IMR-90 (cell line): ENCODE measurements around the gene KRTAP10-10. TPM values are rescaled to one million over a fixed set of nuclear protein-coding genes. Genes with fewer than 3 reads are reported as not detected.

Experiments used
- ATAC-seq: fragments of 200-7000 bp; cut with Tn5 transposase; 2 replicates; pipeline ENCODE4 v1.9.1; 2020; ENCODE audit warnings: low read depth, mild to moderate bottlenecking, moderate library complexity
- BruUV-seq: library from RNA; stranded (reverse); fragments of 400-500 nt; replicated peaks from 2 replicates; lab custom pipeline; 2021; lab: Mats Ljungman, UMichigan
- CTCF ChIA-PET: fragments of 300-600 bp; formaldehyde crosslinking; extraction: SDS; loops from one replicate; lab custom pipeline; 2021; ENCODE audit warnings: antibody characterized with exemption; lab: Yijun Ruan, JAX
- POLR2A ChIA-PET: fragments of 300-600 bp; sonication (Branson Sonifier 250); formaldehyde crosslinking; loops from one replicate; lab custom pipeline; 2022; ENCODE audit warnings: antibody characterized with exemption; ENCODE audit not compliant: unreplicated experiment; lab: Charles Lee
- DNase-seq: peaks from one replicate; pipeline ENCODE4 v3.0.0; 2013
- H2AFZ ChIP-seq: replicated peaks from 2 replicates; pipeline ENCODE3; 2013; ENCODE audit warnings: low read length, mild to moderate bottlenecking; ENCODE audit not compliant: poor library complexity
- H2AK5ac ChIP-seq: 2 replicates; pipeline ENCODE4 v1.6.1; 2013; ENCODE audit warnings: low read depth, low read length, inconsistent platforms
- H2AK9ac ChIP-seq: replicated peaks from 2 replicates; pipeline ENCODE3; 2013; ENCODE audit warnings: mild to moderate bottlenecking, low read depth, low read length, moderate library complexity; ENCODE audit not compliant: poor library complexity
- H2BK120ac ChIP-seq: 2 replicates; pipeline ENCODE4 v1.6.1; 2013; ENCODE audit warnings: low read depth, low read length, inconsistent platforms
- H2BK15ac ChIP-seq: 3 replicates; pipeline ENCODE4 v1.6.1; 2013; ENCODE audit warnings: low read depth, low read length, inconsistent platforms
- H2BK20ac ChIP-seq: 2 replicates; pipeline ENCODE4 v1.6.1; 2013; ENCODE audit warnings: low read depth, mild to moderate bottlenecking, inconsistent platforms, low read length, moderate library complexity
- H2BK5ac ChIP-seq: 2 replicates; pipeline ENCODE4 v1.6.1; 2013; ENCODE audit warnings: mild to moderate bottlenecking, low read depth, low read length, inconsistent platforms; ENCODE audit not compliant: poor library complexity, severe bottlenecking
- H3K14ac ChIP-seq: replicated peaks from 2 replicates; pipeline ENCODE4 v1.6.1; 2013; ENCODE audit warnings: low read depth, low read length, inconsistent platforms
- H3K18ac ChIP-seq: 2 replicates; pipeline ENCODE4 v1.6.1; 2013; ENCODE audit warnings: low read depth, low read length, control low read depth
- H3K23ac ChIP-seq: 2 replicates; pipeline ENCODE4 v1.6.1; 2013; ENCODE audit warnings: low read depth, low read length, inconsistent platforms
- H3K27ac ChIP-seq: 2 replicates; pipeline ENCODE4 v1.5.1; 2013; ENCODE audit warnings: mild to moderate bottlenecking, control low read depth, low read length; ENCODE audit not compliant: insufficient read depth
- H3K27me3 ChIP-seq: 2 replicates; pipeline ENCODE4 v1.6.1; 2013; ENCODE audit warnings: low read length; ENCODE audit not compliant: control insufficient read depth, insufficient read depth
- H3K36me3 ChIP-seq: 2 replicates; pipeline ENCODE4 v1.6.1; 2013; ENCODE audit warnings: low read length, mixed read lengths; ENCODE audit not compliant: control insufficient read depth, insufficient read depth
- H3K4ac ChIP-seq: 2 replicates; pipeline ENCODE4 v1.6.1; 2013; ENCODE audit warnings: low read depth, low read length, inconsistent platforms
- H3K4me1 ChIP-seq: 2 replicates; pipeline ENCODE4 v1.6.1; 2013; ENCODE audit warnings: low read length, mixed read lengths; ENCODE audit not compliant: control insufficient read depth, insufficient read depth
- H3K4me2 ChIP-seq: 2 replicates; pipeline ENCODE4 v1.6.1; 2013; ENCODE audit warnings: low read depth, mild to moderate bottlenecking, control low read depth, low read length, moderate library complexity
- H3K4me3 ChIP-seq: 2 replicates; pipeline ENCODE4 v1.5.1; 2013; ENCODE audit warnings: low read depth, mild to moderate bottlenecking, control low read depth, low read length, moderate library complexity; ENCODE audit not compliant: insufficient read depth
- H3K56ac ChIP-seq: 2 replicates; pipeline ENCODE4 v1.6.1; 2013; ENCODE audit warnings: low read length, inconsistent platforms; ENCODE audit not compliant: insufficient read depth; ENCODE audit errors: extremely low read depth
- H3K79me1 ChIP-seq, 2 experiments: 2 replicates each; pipeline ENCODE4 v1.6.1; 2013; ENCODE audit warnings: low read length in 2 of 2, inconsistent platforms in 1 of 2, low read depth in 1 of 2
- H3K9ac ChIP-seq: 2 replicates; pipeline ENCODE4 v1.6.1; 2013; ENCODE audit warnings: low read depth, low read length, control low read depth
- H3K9me1 ChIP-seq: 2 replicates; pipeline ENCODE4 v1.6.1; 2013; ENCODE audit warnings: low read length, inconsistent platforms; ENCODE audit not compliant: insufficient read depth
- H3K9me3 ChIP-seq: 2 replicates; pipeline ENCODE4 v1.6.1; 2013; ENCODE audit warnings: low read length; ENCODE audit not compliant: control insufficient read depth, insufficient read depth
- H4K20me1 ChIP-seq: 2 replicates; pipeline ENCODE4 v1.6.1; 2013; ENCODE audit warnings: low read length, inconsistent platforms; ENCODE audit not compliant: insufficient read depth
- H4K5ac ChIP-seq: 2 replicates; pipeline ENCODE4 v1.6.1; 2013; ENCODE audit warnings: mild to moderate bottlenecking, low read depth, low read length, control low read depth
- H4K8ac ChIP-seq, 2 experiments: 2 replicates each; pipeline ENCODE4 v1.6.1; 2013; ENCODE audit warnings: low read depth in 2 of 2, low read length in 2 of 2, control low read depth in 1 of 2, inconsistent platforms in 1 of 2
- H4K91ac ChIP-seq: 2 replicates; pipeline ENCODE4 v1.6.1; 2013; ENCODE audit warnings: low read depth, low read length, inconsistent platforms; ENCODE audit not compliant: insufficient read depth
- BHLHE40 ChIP-seq: fragments of 150-350 bp; IDR thresholded peaks from 2 replicates; pipeline ENCODE4 v1.6.1; 2016; ENCODE audit warnings: mild to moderate bottlenecking, low read depth, low read length
- CEBPB ChIP-seq: IDR thresholded peaks from 2 replicates; pipeline ENCODE4 v1.6.1; 2012; ENCODE audit warnings: low read depth, low read length, improper control_type of control experiment
- CHD1 ChIP-seq: IDR thresholded peaks from 2 replicates; pipeline ENCODE4 v1.6.1; 2012; ENCODE audit warnings: low read depth, low read length, improper control_type of control experiment
- CTCF ChIP-seq: conservative IDR thresholded peaks from 2 replicates; pipeline ENCODE4 v1.5.1; 2012; ENCODE audit warnings: mild to moderate bottlenecking, low read depth, low read length, improper control_type of control experiment
- FOS ChIP-seq: fragments of 150-350 bp; IDR thresholded peaks from 2 replicates; pipeline ENCODE4 v1.6.1; 2016; ENCODE audit warnings: low read depth, low read length
- MAFK ChIP-seq: IDR thresholded peaks from 2 replicates; pipeline ENCODE4 v1.6.1; 2012; ENCODE audit warnings: low read depth, low read length, improper control_type of control experiment
- MAZ ChIP-seq: IDR thresholded peaks from 2 replicates; pipeline ENCODE4 v1.6.1; 2012; ENCODE audit warnings: low read depth, mild to moderate bottlenecking, low read length, improper control_type of control experiment, moderate library complexity, borderline replicate concordance
- MXI1 ChIP-seq: IDR thresholded peaks from 2 replicates; pipeline ENCODE4 v1.6.1; 2012; ENCODE audit warnings: low read depth, mild to moderate bottlenecking, low read length, moderate library complexity, borderline replicate concordance
- NFE2L2 ChIP-seq: fragments of 150-350 bp; IDR thresholded peaks from 2 replicates; pipeline ENCODE4 v1.6.1; 2016; ENCODE audit warnings: low read depth, mild to moderate bottlenecking, low read length
- POLR2A ChIP-seq: IDR thresholded peaks from 2 replicates; pipeline ENCODE4 v1.6.1; 2012; ENCODE audit warnings: mild to moderate bottlenecking, low read depth, low read length
- RAD21 ChIP-seq: IDR thresholded peaks from 2 replicates; pipeline ENCODE4 v1.6.1; 2012; ENCODE audit warnings: low read length, improper control_type of control experiment
- RCOR1 ChIP-seq: IDR thresholded peaks from 2 replicates; pipeline ENCODE4 v1.6.1; 2012; ENCODE audit warnings: mild to moderate bottlenecking, low read length, improper control_type of control experiment; ENCODE audit not compliant: insufficient replicate concordance
- RFX5 ChIP-seq: IDR thresholded peaks from 2 replicates; pipeline ENCODE4 v1.8.0; 2012; ENCODE audit warnings: low read depth, mild to moderate bottlenecking, low read length, moderate library complexity
- SMC3 ChIP-seq: fragments of 150-350 bp; IDR thresholded peaks from 2 replicates; pipeline ENCODE4 v1.6.1; 2016; ENCODE audit warnings: low read depth, mild to moderate bottlenecking, antibody characterized with exemption, low read length, moderate library complexity
- WGBS, 2 experiments: methylation state at CpG; one replicate each; pipeline versions ENCODE4 v1.1.5 to v1.1.7; 2013; ENCODE audit warnings: missing lambda C conversion rate in 2 of 2; ENCODE audit not compliant: insufficient read length in 1 of 2; ENCODE audit errors: extremely low coverage in 2 of 2; 5-methylcytosine and 5-hydroxymethylcytosine counted together
- dilution Hi-C: fragments of 300-500 bp; cut with HindIII; formaldehyde crosslinking; loops from one replicate; pipeline ENCODE4 v1.14.3; 2018; ENCODE audit warnings: low sequenced_read_pairs; ENCODE audit not compliant: unreplicated experiment
- in situ Hi-C: fragments of 300-500 bp; cut with MboI; formaldehyde crosslinking; loops from 3 replicates; pipeline ENCODE4 v1.14.3; 2019; ENCODE audit warnings: low sequenced_read_pairs, inconsistent platforms, mixed read lengths
- intact Hi-C: fragments of 100-400 bp; cut with micrococcal nuclease; formaldehyde crosslinking; loops from 2 replicates; pipeline ENCODE4 v1.10.0; 2022
- polyA plus RNA-seq, 3 experiments: library from polyadenylated mRNA; depleted of rRNA; stranded (reverse); fragments of >200 nt; gene quantifications; 2 replicates each; pipeline ENCODE4 v1.2.3, GENCODE V29; 2012; ENCODE audit warnings: low replicate concordance in 1 of 3
- total RNA-seq: library from RNA; depleted of rRNA; stranded (reverse); fragments of >200 nt; gene quantifications from 2 replicates; pipeline ENCODE4 v1.2.3, GENCODE V29; 2012
- TF ChIP-seq, protein P1 (sequence below): fragments of 150-350 bp; IDR thresholded peaks from 2 replicates; pipeline ENCODE4 v1.6.1; 2017; ENCODE audit warnings: mild to moderate bottlenecking, antibody characterized with exemption, low read length, low read depth
- TF ChIP-seq, protein P2 (sequence below): fragments of 150-350 bp; IDR thresholded peaks from 2 replicates; pipeline ENCODE4 v1.6.1; 2016; ENCODE audit warnings: low read depth, mild to moderate bottlenecking, low read length, moderate library complexity, borderline replicate concordance

The KRTAP10-10 gene
- total and polyA plus RNA-seq, 2 of the 4 experiments (the other 2 are of a cell fraction): not detected

GRCh38 chr21:44617071-44617501 is 20.1 kb upstream of the KRTAP10-10 start:
- TF ChIP-seq CHD1: no peak
- TF ChIP-seq MAFK: no peak
- TF ChIP-seq, protein P1, sequence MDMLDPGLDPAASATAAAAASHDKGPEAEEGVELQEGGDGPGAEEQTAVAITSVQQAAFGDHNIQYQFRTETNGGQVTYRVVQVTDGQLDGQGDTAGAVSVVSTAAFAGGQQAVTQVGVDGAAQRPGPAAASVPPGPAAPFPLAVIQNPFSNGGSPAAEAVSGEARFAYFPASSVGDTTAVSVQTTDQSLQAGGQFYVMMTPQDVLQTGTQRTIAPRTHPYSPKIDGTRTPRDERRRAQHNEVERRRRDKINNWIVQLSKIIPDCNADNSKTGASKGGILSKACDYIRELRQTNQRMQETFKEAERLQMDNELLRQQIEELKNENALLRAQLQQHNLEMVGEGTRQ: no peak
- TF ChIP-seq, protein P2, sequence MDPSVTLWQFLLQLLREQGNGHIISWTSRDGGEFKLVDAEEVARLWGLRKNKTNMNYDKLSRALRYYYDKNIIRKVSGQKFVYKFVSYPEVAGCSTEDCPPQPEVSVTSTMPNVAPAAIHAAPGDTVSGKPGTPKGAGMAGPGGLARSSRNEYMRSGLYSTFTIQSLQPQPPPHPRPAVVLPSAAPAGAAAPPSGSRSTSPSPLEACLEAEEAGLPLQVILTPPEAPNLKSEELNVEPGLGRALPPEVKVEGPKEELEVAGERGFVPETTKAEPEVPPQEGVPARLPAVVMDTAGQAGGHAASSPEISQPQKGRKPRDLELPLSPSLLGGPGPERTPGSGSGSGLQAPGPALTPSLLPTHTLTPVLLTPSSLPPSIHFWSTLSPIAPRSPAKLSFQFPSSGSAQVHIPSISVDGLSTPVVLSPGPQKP: no peak
- TF ChIP-seq RFX5: no peak
- no peak for TF ChIP-seq BHLHE40
- no peak for TF ChIP-seq POLR2A
- TF ChIP-seq MXI1: no peak
- no peak for TF ChIP-seq NFE2L2
- TF ChIP-seq RCOR1: no peak
- no peak for TF ChIP-seq SMC3
- TF ChIP-seq RAD21: no peak
- no peak for TF ChIP-seq CEBPB
- TF ChIP-seq CTCF: no peak
- TF ChIP-seq MAZ: no peak
- no peak for TF ChIP-seq FOS
- Histone ChIP-seq H2BK120ac (no peak overlapping the region), H3K9me3 (peaks cover 8% of the 10 kb centered on the region; the same call in 1 of the 2 replicates), H3K14ac (no peak overlapping the region), H3K4me1 (no peaks in the 10 kb centered on the region), H4K8ac (no peak overlapping the region), H3K4me2 (no peak overlapping the region), H2AK9ac (no peak overlapping the region), H3K23ac (no peak overlapping the region), H2AFZ (no peak overlapping the region), H3K27ac (no peak overlapping the region), H3K36me3 (no peaks in the 10 kb centered on the region), H3K9ac (no peak overlapping the region), H3K4me3 (no peak overlapping the region), H3K56ac (no peak overlapping the region), H3K27me3 (peaks cover 3% of the 10 kb centered on the region; the same call in 1 of the 2 replicates), H3K79me1 (no peaks in the 10 kb centered on the region), H3K18ac (no peak overlapping the region), H2BK20ac (no peak overlapping the region), H4K20me1 (no peaks in the 10 kb centered on the region), H2BK15ac (no peak overlapping the region), H4K91ac (no peak overlapping the region), H3K4ac (no peak overlapping the region), H3K9me1 (no peaks in the 10 kb centered on the region), H2BK5ac (no peak overlapping the region), H2AK5ac (no peak overlapping the region), H4K5ac (no peak overlapping the region)
- intact Hi-C loops: no loop called here
- dilution Hi-C loops: no loop called here
- WGBS, 2 experiments: 46% methylated on average over 3 of the region's 8 CpGs; no CpG with 5 or more reads in 1 of the 2 experiments
- ChIA-PET CTCF (no interaction called here), POLR2A (no interaction called here)
- in situ Hi-C loops: no loop called here
- ATAC-seq (no peak), DNase-seq (no peak)
- BruUV-seq: no TSS peak
